Dedifferentiated amniotic fluid mesenchymal stem cell (primary cell): ENCODE data around the gene PCGF2.
"Not testable (repeated sequence)": the region's sequence is repeated elsewhere in the genome, so short reads cannot be mapped to it uniquely, and the experiment has no call there.

Source experiments
- DNase-seq: peaks from one replicate; pipeline ENCODE4 v3.0.0-alpha.2; 2016; ENCODE audit errors: extremely low spot score

PCGF2 gene

DNA sequence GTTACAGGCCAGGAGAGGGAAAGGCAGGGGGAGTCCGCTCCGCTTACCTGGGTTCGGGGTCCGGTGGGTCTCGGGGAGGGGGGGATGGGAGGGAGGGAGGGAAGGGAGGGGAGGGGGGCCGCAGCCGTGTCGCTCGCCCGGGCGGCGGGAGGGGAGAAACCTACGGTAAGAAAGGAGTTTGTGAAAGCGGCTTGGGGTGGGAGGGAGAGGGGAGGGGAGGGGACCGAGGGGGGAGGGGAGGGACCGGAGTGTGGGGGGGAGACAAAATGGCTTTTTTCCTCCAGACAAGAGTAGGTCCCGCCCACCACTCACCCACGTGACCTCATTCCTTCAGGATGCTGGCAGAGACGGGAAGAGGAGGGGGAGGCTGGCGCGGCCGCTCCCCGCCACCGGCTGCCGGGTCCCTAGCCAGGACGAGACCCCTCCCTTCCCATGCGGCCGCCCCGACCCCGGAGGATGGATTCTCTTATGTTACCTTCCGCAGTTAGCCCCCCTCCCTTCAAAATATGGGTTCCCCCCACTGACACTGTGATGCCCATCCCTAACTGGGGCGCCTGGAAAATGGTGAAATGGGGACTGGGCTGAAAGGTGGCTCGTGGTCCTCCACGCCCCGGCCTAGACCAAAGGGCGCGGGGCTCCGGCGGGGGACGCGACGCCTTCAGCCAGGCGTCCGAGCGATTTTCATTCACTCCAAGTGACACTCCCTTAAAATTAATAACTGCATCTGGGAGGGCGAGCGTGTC, at the start of gene PCGF2:
Gene PCGF2 (minus strand): TSS at position 188 of the 743 bp plus-strand sequence. CDS start 7,934 bp downstream, outside the sequence.
- DNase-seq = peak; percentile 86

DNA sequence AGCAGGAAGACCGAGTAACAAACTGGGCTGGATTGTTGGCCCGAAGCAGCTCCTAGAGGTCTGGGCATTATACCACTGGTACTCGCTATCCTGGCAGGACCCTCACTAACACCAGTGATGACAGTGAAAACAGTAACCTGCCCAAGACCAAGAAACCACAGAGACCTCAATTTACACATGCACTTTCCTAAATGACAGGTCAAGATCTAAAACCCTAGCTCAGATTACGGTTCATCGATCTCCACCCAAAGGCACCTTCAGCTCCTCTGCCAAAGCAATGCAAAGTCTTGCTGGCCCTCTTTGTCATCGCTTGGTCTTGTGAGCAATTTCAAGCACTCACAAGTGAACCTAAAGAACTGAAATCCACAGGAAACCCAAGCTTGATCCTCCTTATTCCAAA, 49.7 kb upstream of the PCGF2 start:
- DNase-seq = peak; percentile 15

DNA sequence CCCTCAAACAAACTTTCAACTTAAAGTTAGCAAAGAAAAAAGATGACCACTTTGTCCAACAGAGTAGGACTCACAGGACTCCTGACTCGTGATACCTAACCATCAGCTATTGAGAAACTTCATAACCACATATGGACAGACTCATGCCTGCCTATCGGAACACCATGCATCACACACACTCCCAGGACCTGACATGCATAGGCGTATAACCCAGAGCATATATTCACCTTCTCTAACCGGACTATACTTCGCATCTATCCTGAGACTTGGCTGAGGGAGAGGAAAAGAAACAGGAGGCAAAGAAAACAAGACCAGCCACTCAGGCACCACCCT, 49.0 kb upstream of the PCGF2 start:
- DNase-seq = peak; percentile 6

DNA sequence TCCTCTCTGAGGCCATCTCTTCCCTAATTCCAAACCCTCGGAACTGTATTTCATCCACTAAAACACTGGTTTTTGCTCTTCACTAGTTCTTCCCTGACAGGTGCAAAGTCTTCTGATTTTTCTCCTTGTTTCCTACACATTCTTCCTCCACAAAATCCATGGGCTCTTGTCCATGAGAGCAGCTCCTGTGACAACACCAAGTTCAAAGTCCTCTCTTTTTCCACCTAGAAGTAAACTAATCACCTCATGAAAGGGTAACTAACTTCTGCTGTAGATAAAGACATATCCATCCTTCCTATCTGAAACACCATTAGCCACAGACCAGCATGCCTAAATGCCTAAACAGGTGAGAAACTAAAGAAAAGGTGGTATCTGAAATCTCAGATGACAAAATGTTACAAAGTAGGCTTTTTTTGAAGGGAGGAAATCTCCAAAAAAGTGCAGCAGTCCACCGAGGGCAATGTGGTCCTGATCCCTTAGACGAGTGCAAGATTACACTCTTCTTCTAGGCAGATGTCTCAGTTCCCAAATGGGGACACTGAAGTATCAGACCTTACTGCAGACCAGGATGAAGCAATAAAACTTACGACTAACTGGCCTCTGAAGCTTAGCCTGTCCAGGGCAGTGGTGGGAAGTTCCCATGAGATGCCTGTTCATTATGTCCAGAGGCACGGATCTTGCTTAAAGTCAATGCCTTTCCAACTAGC, 48.5 kb upstream of the PCGF2 start:
- peak; percentile 13 for DNase-seq

DNA sequence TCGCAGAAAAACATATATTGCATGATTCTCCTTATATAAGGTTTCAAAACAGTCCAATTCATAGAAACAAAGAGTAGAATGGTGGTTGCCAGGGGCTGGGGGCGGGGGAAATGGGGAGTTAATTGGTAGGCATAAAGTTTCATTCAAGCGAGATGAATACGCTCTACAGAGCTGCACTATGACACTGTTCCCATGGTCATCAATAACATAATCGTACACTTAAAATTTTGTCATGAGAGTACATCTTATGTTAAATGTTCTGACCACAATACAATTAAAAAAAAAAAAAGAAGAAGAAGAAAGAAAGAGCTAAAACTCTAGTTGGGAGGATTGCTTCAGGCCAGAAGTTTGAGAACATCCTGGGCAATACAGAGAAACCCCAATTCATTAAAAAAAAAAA, 46.1 kb upstream of the PCGF2 start:
- peak; percentile 8 for DNase-seq

DNA sequence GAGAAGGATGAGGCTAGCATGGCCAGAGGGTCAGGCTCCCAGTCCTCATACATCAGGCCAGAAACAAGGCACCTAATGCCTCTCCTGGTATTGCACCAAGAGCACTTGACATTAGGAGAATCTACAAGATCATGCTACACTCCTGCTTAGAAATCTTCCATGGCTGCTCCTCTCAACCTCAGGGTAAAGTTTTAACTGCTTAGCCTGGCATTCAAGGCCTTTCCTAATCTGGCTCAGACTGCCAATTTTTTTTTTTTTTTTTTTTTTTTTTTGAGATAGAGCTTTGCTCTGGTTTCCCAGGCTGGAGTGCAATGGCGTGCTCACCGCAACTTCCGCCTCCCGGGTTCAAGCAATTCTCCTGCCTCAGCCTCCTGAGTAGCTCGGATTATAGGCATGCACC, 43.0 kb upstream of the PCGF2 start:
- peak; percentile 10 for DNase-seq

DNA sequence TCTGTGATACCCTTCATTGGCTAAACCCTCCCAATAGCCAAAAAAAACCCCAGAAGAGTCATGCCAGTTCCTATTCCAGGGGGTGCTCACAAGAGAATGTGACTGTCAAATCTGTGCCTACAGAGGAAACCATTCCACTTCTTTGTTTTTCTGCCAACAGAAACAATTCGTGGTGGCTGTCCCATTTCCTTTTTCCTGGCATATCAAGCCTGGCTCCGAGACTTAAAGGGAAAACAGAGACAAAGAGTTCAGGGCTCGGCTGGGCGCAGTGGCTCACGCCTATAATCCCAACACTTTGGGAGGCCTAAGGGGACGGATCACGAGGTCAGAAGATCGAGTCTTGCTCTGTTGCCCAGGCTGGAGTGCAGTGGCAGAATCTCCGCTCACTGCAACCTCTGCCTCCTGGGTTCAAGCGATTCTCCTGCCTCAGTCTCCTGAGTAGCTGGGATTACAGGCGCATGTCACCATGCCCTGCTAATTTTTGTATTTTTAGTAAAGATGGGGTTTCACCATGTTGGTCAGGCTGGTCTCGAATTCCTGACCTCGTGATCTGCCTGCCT, 42.1 kb upstream of the PCGF2 start:
- DNase-seq = peak; percentile 9

DNA sequence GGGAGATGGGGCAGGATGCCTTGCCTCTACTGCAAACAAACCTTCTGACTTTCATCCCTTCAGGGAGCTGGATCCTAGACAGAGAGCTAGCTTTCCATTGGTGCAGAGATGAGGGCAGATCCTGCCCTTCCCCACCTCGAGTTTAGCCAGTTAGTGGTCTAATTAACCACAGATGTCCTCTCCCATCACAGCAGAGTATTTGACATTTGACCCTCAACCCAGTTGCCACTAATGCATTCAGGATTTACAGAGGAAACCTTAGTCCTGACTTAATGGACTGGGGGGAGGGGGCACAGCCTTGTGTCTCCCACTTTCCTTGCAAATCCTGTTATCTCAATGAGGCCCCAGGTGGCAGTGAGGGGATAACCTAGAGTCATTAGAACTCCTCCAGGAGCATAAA, 41.0 kb upstream of the PCGF2 start:
- peak; percentile 11 for DNase-seq

DNA sequence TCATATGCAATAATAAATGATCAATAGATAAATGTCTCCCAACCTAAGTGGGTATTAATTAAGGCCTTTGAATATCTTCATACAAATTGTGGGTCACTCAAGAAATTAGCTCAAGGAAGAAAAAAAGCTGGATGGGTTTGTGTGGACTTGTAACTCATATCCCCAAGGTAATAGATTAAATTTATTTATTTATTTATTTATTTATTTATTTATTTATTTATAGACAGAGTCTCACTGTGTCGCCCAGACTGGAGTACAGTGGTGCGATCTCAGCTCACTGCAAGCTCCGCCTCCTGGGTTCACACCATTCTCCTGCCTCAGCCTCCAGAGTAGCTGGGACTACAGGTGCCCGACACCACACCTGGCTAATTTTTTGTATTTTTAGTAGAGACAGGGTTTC, 39.9 kb upstream of the PCGF2 start:
- not testable (repeated sequence) for DNase-seq

DNA sequence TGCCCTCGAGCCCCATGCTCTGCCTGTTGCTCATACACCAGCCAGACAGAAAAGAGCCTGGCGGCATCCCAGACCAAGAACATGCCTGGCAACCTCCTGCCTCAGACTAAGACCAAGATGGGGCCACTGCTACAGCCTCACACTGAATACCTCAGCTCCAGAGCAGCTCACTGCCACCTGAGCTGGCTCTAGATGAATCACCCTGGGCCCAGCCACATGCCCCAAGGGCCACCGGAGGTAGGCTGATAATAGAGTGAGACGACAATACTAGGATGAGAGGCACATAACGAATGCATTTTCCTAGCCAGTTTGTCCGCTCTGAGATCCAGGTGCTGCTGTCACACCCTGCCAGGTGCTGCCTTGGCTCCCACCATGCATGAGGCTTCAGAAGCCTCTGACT, 38.2 kb upstream of the PCGF2 start:
- no peak for DNase-seq

DNA sequence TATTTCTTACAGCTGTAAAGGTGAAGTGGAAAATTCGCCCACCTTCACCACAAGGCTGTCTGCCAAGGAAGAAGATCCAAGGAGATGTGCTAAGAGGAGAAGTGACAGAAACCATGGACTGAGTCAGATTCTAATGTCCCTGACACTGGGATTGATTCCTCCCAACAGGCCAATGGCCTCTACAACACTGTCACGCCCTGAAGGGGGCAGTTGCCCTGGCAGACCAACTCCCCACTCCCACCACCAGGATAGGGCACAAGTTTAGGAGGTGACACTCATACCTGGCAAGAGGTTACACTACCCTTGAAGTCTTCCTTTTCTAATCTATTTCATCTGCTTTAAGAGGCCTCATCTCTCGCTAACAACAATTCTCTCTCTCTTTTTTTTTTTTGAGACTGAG, 35.1 kb upstream of the PCGF2 start:
- peak; percentile 9 for DNase-seq

DNA sequence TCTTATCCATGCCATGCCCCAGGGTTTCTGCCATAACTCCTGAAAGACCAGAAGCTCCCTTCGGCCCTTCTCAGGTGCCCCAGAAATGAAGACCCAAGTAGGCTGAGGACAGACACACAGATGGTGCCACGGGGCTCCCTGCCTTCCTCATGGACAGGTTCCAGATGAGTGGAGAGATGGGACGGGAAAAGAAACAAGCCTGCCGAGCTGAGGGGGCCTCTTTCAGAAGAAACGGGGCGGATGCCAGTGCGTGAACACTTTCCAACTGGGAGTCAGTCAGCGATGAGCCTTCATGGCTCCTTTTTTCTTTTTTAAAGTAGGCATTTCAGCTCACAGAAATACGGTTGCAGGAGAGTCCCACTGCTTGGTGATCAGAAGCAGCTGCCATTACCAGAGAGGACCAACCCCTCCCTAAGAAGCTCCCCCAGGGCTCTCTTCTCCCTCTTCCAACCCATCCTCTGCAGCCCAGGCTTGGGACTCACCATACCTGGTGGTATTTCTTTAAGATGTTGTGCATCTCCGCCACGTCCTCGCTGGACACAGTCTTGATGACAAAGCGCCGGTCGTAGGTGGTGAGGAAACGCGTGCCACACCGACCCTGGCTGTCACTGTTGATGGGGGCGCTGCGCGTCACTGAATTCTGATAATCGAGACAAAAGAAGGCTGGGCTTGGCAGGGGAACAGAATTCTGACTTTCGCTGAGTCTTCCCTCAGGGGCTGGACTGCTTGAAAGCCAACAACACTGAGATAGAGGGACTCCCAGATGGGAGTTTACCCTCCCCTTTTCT, 32.0 kb upstream of the PCGF2 start:
- DNase-seq = no peak

DNA sequence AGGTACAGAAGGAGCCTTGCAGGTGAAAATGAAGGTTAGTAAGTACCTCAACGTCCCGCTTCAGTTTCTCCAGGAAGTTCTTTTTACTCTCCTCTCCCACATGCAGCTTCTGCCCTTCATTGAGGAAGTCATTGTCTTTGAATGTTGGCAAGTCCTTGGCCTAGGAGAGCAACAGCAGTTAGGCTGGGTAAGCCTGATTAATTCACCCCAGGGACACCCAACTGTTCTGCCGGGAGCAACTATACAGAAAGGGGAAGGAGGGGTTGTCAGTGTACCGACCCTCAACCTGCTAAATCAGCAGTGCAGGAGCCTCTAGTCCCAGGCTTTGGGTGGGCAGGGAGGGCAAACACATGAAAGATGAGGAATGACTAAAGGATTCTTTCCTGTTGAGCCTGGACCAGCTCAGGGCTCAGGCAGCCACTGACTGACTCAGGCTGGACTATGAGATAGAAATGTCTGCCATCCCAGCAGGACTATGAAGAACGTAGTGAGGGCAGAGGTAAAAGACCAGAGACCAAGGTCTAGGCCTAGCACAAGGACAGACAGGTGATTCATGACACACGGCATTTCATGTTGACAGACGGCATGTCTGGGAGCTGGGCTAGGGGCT, 29.6 kb upstream of the PCGF2 start:
- DNase-seq = no peak

DNA sequence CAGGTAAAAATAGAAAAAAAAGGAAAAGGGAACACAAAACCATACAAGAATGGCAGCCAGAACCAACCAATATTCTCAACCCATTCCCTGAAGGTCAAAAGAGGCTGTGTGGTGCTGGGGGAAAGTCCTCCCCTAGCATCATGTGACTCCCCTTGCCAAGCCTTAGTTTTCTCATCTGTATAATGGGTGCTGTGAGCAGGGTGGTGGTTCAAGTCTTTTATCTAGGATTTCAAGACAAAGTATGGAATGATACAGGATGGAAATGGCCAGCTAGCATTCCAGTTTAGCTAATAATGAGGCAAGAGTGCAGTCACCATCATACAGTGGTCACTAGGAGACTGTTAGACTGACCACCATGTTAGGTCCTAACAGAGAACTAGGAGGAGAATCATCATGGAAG, 25.1 kb upstream of the PCGF2 start:
- no peak for DNase-seq

DNA sequence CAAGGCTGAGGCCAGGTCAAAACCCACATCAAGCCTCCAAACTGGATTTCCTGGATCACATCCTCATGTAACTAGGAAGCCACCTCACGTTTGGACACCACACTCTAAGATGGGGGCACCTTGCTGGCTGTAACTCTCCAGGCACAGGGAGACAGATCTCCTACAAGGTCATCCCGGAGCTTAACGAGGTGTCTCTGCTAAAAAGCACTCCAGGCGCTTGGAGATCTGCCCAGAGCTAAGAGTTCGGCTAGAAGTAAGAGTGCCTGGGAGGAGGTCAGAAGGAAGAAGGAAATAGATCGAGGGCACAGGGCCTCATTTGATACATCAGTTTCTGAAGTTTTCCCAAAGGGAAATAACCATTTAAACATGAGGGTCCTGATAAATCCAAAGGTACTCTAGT, 20.3 kb upstream of the PCGF2 start:
- no peak for DNase-seq

DNA sequence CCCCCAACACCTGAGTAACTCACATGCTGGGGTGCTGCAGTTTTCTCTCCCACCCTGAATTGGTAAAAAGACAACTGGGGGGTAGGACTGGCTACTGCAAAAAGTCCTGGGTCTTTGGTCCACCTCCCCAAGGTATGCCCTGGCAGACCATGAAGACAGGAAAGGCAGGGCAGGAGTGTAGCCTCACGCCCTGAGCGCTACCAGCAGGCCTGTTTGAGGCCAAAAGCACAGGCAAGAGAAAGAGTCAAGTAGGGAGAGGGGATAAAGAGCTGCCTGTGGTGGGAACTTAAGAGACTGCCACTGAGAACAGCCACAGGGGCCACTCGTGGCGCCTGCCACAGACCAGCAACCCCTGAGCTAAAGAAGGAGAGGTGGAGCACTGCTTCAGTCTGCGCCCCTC, 18.2 kb upstream of the PCGF2 start:
- no peak for DNase-seq

DNA sequence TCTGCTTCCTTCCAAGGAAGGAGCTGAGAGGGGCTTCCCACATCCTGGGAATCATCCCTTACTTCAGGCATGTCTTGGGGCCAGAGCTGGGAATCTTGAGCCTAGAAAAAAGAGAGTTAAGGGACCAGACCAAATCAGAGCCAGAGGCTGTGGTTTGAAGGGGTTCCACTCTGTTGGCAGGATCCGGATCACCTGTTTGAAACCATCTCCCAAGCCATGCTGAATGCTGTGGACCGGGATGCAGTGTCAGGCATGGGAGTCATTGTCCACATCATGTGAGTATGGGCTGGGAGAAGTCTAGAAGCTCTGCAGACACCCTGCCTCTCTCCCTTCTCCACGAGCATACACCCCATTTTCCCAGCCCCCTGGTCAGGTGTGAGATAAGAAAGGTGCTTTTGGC, 14.1 kb upstream of the PCGF2 start:
- no peak for DNase-seq

DNA sequence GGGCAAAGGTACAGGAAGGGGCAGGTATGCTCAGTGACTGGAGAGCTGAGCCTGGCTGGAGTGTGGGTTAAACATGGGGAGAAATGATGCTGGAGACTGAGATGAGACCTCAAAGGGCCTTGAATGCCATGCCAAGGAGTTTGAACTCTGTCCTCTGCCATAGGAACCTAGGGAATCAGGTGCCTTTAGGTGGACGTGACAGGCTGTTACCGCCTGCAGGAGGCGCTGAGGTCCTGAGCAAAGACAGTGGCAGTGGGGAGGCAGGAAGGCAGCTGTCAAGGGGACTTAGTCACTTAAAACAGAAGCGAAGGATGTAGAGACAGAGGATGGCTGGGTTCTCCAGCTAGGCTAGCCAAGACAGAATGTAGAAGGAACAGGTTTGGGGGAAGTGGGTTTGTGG, 13.5 kb upstream of the PCGF2 start:
- no peak for DNase-seq

DNA sequence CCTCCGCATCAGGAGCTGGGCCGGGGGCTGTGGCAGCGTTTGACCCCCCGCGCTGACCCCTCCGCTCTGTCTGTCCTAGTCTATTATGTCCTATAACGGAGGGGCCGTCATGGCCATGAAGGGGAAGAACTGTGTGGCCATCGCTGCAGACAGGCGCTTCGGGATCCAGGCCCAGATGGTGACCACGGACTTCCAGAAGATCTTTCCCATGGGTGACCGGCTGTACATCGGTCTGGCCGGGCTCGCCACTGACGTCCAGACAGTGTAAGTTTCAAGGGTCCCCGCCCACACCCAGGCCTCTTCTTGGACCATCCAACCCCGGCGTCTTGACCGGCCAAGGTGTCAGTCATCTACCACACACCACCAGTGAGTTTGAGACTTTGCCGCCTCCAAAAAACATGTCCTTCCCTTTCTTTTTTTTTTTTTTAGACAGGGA, 5.0 kb upstream of the PCGF2 start:
- DNase-seq = no peak

DNA sequence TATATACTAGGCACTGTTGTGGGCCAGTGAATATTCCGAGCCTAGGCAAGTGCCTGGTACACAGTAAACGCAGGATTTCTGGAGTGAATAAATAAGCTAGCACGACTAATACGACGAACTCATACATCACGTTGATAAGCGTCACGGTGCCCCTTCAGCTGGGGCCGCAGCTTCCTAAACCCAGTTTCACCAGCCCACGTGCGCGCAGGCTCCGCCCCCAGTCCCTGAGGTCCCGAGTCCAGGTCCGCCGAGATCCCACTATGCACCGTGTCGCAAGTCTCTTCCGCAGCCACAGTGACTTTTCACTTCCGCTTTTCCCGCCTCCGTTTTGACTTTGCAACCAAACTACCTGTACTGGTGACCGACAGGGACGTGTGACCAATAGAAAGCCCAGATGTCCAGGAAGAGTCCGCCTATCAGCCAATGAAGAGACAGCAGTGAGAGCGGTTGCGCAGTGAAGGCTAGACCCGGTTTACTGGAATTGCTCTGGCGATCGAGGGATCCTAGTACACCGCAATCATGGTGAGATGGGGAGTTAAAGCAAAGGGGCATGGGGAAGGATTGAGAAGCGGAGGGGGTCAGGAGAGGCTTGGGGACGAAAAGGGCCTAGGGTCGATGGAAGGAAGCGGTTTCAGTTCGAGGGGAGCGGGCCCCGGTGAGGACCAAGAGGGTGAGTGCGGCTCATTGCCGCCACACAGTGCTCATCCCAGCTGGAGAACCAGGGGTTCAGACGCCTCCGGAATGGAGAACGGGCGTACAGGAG, 4.4 kb upstream of the PCGF2 start, which contains the start of gene PSMB3:
Gene PSMB3 (plus strand): TSS at position 434 of the 763 bp plus-strand sequence. CDS start 86 bp downstream, at position 520.
- peak; percentile 100 for DNase-seq

DNA sequence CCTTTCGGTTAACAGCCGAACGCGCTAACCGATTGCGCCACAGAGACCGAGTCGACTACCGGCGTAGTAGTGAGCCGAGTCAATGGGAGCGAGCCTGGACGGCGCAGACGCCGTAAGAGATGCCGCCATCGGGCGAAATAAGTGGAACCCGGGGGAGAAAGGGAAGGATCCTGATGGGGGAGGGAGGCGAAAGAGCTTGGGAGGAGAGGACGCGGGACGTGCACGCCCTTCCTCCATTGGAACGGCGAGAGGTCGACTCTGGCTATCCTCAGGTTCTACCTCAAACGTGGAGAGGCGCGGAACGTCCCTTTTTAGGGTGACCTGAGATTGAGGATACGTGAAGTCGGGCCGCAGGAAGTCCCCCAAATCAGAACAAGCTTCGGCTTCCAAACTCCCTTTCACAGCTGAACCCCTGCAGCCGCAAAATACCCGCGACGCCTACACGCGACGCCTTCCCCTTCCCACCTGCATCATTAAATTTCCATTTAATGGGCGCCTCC, 3.7 kb upstream of the PCGF2 start:
- peak; percentile 89 for DNase-seq
